Caco-2 (cell line): Measurements from ENCODE around the gene SARDH. TPM values are rescaled to one million over a fixed set of nuclear protein-coding genes. Genes with fewer than 3 reads are reported as not detected.

Experiments used
- BruUV-seq: library from RNA; stranded (reverse); fragments of 400-500 nt; replicated peaks from 2 replicates; lab custom pipeline; 2021; lab: Mats Ljungman, UMichigan
- CTCF ChIA-PET: fragments of 300-600 bp; sonication (Branson Sonifier 250); formaldehyde crosslinking; loops from one replicate; lab custom pipeline; 2022; ENCODE audit warnings: antibody characterized with exemption; lab: Charles Lee
- POLR2A ChIA-PET: fragments of 300-600 bp; sonication (Branson Sonifier 250); formaldehyde crosslinking; loops from one replicate; lab custom pipeline; 2022; ENCODE audit warnings: antibody characterized with exemption; lab: Charles Lee
- DNase-seq, 2 experiments: peaks; one replicate each; pipeline versions ENCODE4 v3.0.0 to v3.0.0-alpha.2; 2020 to 2022
- H3K27me3 ChIP-seq: replicated peaks from 2 replicates; pipeline ENCODE4 v1.6.0; 2011; ENCODE audit warnings: low read length; ENCODE audit not compliant: control insufficient read depth, insufficient read depth
- H3K36me3 ChIP-seq: 2 replicates; pipeline ENCODE4 v1.5.1; 2011; ENCODE audit warnings: low read length; ENCODE audit not compliant: control insufficient read depth, insufficient read depth
- H3K4me1 ChIP-seq: fragments of 250-450 bp; sonication (Bioruptor Pico); 2 replicates; pipeline ENCODE4 v1.5.1; 2020; ENCODE audit warnings: mild to moderate bottlenecking
- H3K4me3 ChIP-seq: 2 replicates; pipeline ENCODE4 v1.5.1; 2011; ENCODE audit warnings: low read depth, mild to moderate bottlenecking, control low read depth, low read length
- H3K9me3 ChIP-seq: fragments of 250-450 bp; sonication (Bioruptor Pico); 2 replicates; pipeline ENCODE4 v1.5.1; 2020; ENCODE audit warnings: mild to moderate bottlenecking, moderate library complexity
- H3K27ac Mint-ChIP-seq: one replicate; pipeline ENCODE4 v1.8.0; 2022; ENCODE audit warnings: mixed read lengths; ENCODE audit not compliant: unreplicated experiment
- H3K27me3 Mint-ChIP-seq: one replicate; pipeline ENCODE4 v1.8.0; 2022; ENCODE audit warnings: mixed read lengths; ENCODE audit not compliant: insufficient read depth, unreplicated experiment
- H3K36me3 Mint-ChIP-seq: one replicate; pipeline ENCODE4 v1.8.0; 2022; ENCODE audit warnings: mild to moderate bottlenecking, mixed read lengths; ENCODE audit not compliant: insufficient read depth, unreplicated experiment
- H3K4me1 Mint-ChIP-seq: one replicate; pipeline ENCODE4 v1.8.0; 2022; ENCODE audit warnings: low read depth, mixed read lengths; ENCODE audit not compliant: unreplicated experiment
- H3K4me3 Mint-ChIP-seq: one replicate; pipeline ENCODE4 v1.8.0; 2022; ENCODE audit warnings: mild to moderate bottlenecking, moderate library complexity, mixed read lengths; ENCODE audit not compliant: unreplicated experiment
- H3K9me3 Mint-ChIP-seq: one replicate; pipeline ENCODE4 v1.8.0; 2022; ENCODE audit warnings: mixed read lengths; ENCODE audit not compliant: unreplicated experiment
- intact Hi-C: fragments of 100-400 bp; cut with micrococcal nuclease; formaldehyde crosslinking; loops from one replicate; pipeline ENCODE4 v1.10.0; 2022; ENCODE audit not compliant: unreplicated experiment
- total RNA-seq: library from RNA; stranded (reverse); gene quantifications from 2 replicates; pipeline ENCODE4 v1.2.3, GENCODE V29; 2022
- TF ChIP-seq, protein P1 (sequence below), 2 experiments: fragments of 200-600 bp in 1 of 2; IDR thresholded peaks; 1 replicate in 1 of 2; 2 replicates in 1 of 2; pipeline versions ENCODE4 v1.5.1 to v1.8.0; 2011 to 2022; ENCODE audit warnings: antibody characterized with exemption in 1 of 2, control low read depth in 1 of 2, inconsistent platforms in 1 of 2, low read depth in 1 of 2, low read length in 1 of 2, mild to moderate bottlenecking in 1 of 2, moderate library complexity in 1 of 2; ENCODE audit not compliant: insufficient read depth in 1 of 2, severe bottlenecking in 1 of 2, unreplicated experiment in 1 of 2

Gene SARDH
- total RNA-seq, 1 experiment from 2014 or later: 0.36 TPM

DNA sequence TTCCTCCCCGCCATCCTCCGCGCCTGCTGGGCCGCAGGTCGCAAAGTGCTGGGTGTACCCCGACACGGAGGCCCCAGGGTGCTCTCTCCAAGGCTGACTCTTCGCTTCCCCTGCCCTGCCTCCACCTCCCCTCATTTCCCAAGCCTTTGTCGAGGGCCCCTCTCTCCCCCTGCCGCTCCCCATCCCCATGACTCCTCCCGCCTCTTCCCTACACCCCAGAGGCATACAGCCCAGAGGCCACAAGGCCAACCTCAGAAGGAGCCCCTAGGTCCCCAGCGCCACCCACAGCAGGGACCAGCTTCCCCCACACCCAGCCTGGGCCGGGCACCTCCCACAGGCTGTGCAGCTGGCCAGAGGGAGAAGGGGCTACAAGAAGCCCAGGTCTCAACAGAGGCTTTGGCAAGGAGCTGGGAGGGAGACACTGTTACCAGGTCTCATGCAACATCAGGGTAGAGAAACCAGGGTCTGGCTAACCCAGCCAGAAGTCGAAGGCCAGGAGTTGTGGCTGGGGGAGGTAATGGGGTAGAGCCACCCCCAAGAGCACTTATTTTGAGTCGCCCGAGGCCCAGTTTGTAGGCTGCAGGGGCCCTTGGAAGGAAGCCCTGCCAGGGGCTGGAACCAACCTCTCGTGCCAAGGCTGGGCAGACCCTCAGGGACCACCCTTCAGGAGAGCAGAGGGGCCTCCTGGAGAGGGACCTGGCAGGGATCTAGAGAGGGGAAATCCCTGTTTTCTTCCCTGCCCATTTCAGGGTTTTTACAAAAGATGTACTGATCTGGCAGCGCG lies 24.5 kb upstream of the SARDH start:
- H3K4me3 Mint-ChIP-seq: no peak overlapping the region
- H3K4me1 Mint-ChIP-seq: no peaks in the 10 kb centered on the region
- no peak overlapping the region for H3K27ac Mint-ChIP-seq
- no peaks in the 10 kb centered on the region for H3K4me1 ChIP-seq
- H3K9me3 ChIP-seq: peaks cover 9% of the 10 kb centered on the region
- TF ChIP-seq, protein P1, sequence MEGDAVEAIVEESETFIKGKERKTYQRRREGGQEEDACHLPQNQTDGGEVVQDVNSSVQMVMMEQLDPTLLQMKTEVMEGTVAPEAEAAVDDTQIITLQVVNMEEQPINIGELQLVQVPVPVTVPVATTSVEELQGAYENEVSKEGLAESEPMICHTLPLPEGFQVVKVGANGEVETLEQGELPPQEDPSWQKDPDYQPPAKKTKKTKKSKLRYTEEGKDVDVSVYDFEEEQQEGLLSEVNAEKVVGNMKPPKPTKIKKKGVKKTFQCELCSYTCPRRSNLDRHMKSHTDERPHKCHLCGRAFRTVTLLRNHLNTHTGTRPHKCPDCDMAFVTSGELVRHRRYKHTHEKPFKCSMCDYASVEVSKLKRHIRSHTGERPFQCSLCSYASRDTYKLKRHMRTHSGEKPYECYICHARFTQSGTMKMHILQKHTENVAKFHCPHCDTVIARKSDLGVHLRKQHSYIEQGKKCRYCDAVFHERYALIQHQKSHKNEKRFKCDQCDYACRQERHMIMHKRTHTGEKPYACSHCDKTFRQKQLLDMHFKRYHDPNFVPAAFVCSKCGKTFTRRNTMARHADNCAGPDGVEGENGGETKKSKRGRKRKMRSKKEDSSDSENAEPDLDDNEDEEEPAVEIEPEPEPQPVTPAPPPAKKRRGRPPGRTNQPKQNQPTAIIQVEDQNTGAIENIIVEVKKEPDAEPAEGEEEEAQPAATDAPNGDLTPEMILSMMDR (IDR thresholded peaks at IDR 0.05; ENCODE audit: insufficient read depth in 1 of 2, low read depth in 1 of 2, low read length in 1 of 2, severe bottlenecking in 1 of 2, unreplicated experiment in 1 of 2): no peak
- peaks cover 2% of the 10 kb centered on the region for H3K36me3 ChIP-seq
- H3K27me3 Mint-ChIP-seq: no peaks in the 10 kb centered on the region
- ChIA-PET POLR2A (no interaction called here), CTCF (no interaction called here)
- no peaks in the 10 kb centered on the region for H3K27me3 ChIP-seq
- DNase-seq: no peak
- peaks cover 10% of the 10 kb centered on the region for H3K9me3 Mint-ChIP-seq
- intact Hi-C loops: no loop called here
- BruUV-seq: no TSS peak
- H3K36me3 Mint-ChIP-seq: peaks cover 67% of the 10 kb centered on the region
- no peak overlapping the region for H3K4me3 ChIP-seq

DNA sequence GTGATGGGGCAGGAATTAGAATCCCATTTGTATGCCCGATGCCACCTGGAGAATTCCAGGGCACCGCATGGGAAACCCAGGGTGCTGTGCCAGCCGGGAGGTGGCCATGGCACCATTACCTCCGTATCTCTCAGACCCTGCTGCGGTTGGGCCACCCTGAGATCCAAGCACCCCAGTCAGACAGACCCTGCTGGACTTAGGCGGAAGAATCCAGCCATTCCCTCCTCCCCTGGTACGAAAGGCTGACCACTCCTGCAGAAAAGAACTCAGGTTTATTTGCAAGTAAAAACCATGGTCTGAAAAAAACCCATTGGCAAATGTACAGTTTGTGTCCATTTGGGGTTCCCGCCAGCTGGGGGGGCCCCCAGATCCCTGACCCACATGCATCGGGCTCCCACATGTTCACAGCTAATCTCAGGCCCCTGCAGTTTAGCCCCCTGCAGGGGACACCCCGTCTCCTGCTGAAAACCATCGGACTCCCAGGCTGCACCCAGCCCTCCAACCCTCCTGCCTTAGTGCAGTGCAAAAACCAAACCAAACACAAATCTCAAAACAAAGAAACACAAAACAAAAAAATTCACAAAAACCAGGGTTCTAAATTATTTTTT lies 23.6 kb upstream of the SARDH start:
- no peaks in the 10 kb centered on the region for H3K27me3 ChIP-seq
- no peaks in the 10 kb centered on the region; the same call in 1 of the 2 replicates for H3K36me3 ChIP-seq
- no peaks in the 10 kb centered on the region for H3K9me3 ChIP-seq
- no peaks in the 10 kb centered on the region for H3K4me1 Mint-ChIP-seq
- BruUV-seq: no TSS peak
- H3K4me3 ChIP-seq: no peak overlapping the region
- peaks cover 1% of the 10 kb centered on the region for H3K9me3 Mint-ChIP-seq
- CTCF ChIA-PET: no interaction called here
- no peaks in the 10 kb centered on the region for H3K4me1 ChIP-seq
- H3K4me3 Mint-ChIP-seq: no peak overlapping the region
- no peak overlapping the region for H3K27ac Mint-ChIP-seq
- H3K27me3 Mint-ChIP-seq: no peaks in the 10 kb centered on the region
- intact Hi-C loops: no loop called here
- TF ChIP-seq, protein P1 (IDR thresholded peaks at IDR 0.05; ENCODE audit: insufficient read depth in 1 of 2, low read depth in 1 of 2, low read length in 1 of 2, severe bottlenecking in 1 of 2, unreplicated experiment in 1 of 2): no peak
- no peak for DNase-seq
- POLR2A ChIA-PET: no interaction called here
- H3K36me3 Mint-ChIP-seq: peaks cover 63% of the 10 kb centered on the region

DNA sequence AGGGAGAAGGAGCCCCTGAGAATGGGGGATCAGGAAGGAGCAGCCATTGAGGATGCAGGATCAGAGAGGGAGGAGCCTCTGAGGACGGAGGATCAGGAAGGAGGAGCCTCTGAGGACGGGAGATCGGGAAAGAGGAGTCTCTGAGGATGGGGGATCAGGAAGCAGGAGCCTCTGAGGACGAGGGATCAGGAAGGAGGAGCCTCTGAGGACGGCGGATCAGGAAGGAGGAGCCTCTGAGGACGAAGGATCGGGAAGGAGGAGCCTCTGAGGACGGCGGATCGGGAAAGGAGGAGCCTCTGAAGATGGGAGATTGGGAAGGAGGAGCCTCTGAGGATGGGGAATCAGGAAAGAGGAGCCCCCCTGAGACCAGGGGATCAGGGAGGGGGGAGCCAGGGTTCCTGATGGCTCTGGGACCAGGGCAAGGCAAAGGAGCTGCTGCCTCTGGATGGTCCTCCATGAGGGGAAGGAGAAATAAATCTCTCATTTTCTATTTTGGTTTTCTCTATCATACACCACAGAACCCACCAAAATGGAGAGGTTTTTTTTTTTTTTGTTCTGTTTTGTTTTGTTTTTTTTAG lies 22.6 kb upstream of the SARDH start:
- no peaks in the 10 kb centered on the region; the same call in 1 of the 2 replicates for H3K36me3 ChIP-seq
- no peaks in the 10 kb centered on the region for H3K9me3 ChIP-seq
- H3K4me3 ChIP-seq: no peak overlapping the region
- ChIA-PET CTCF (no interaction called here), POLR2A (no interaction called here)
- Mint-ChIP-seq H3K4me3 (no peak overlapping the region), H3K9me3 (no peaks in the 10 kb centered on the region), H3K36me3 (peaks cover 60% of the 10 kb centered on the region), H3K27ac (no peak overlapping the region), H3K4me1 (no peaks in the 10 kb centered on the region), H3K27me3 (no peaks in the 10 kb centered on the region)
- BruUV-seq: no TSS peak
- DNase-seq: no peak
- H3K4me1 ChIP-seq: no peaks in the 10 kb centered on the region
- TF ChIP-seq, protein P1 (IDR thresholded peaks at IDR 0.05; ENCODE audit: insufficient read depth in 1 of 2, low read depth in 1 of 2, low read length in 1 of 2, severe bottlenecking in 1 of 2, unreplicated experiment in 1 of 2): no peak
- no peaks in the 10 kb centered on the region for H3K27me3 ChIP-seq
- intact Hi-C loops: no loop called here
